ENCODE results near the gene ALG9.

ALG9 gene

DNA sequence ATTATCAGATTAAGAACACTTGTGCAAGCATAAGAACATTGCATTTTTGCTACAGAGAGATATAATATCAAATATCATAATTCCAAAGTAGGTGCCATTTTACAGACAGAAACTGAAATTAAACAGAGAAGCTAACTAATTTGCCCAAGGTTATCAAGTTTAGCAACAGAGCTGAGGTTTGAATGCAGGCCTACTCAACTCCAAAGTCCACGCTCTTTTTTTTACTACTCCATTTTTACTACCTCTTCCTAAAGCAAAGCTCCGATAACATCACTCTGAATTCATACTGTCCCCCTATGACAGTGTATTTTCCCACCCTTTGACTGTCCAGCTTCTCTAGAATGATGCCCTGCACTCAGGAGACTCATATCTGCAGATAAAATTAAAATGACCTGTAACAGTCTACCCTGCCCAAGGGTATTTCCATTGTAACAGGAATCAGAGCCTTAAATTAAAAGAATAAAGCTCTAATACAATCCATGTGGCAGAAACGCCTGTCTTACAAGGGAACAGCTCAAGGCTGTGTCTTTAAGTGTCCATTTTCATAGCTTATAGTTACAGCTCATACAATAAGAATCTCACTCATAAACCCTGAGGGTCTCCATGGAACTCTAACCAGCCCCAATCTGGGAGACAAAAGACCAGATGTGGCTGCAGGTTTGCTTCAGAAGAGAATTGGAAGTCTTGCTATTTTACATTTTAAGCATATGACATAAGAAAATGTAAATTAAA is 36.8 kb downstream of the ALG9 start:
- DNase-seq = peak; percentile 13

DNA sequence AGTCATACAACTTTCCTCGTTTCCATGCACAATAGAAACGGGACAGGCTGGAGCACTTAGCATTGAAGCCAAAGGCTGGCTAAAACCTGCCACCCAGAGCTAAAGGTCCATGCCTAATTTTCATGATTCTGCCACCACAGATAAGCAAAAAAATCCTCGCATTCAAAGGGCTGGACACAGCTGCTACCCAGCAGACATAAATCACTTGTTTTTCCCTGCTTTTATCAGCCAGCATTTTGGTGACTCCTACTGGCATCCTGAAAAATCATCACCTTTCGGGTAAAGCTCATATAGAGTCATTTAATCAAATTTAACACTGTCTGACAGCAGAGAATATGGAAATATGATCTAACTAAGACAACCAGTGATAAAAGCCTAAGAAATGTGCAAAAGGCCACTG is 37.9 kb downstream of the ALG9 start:
- peak; percentile 13 for DNase-seq

DNA sequence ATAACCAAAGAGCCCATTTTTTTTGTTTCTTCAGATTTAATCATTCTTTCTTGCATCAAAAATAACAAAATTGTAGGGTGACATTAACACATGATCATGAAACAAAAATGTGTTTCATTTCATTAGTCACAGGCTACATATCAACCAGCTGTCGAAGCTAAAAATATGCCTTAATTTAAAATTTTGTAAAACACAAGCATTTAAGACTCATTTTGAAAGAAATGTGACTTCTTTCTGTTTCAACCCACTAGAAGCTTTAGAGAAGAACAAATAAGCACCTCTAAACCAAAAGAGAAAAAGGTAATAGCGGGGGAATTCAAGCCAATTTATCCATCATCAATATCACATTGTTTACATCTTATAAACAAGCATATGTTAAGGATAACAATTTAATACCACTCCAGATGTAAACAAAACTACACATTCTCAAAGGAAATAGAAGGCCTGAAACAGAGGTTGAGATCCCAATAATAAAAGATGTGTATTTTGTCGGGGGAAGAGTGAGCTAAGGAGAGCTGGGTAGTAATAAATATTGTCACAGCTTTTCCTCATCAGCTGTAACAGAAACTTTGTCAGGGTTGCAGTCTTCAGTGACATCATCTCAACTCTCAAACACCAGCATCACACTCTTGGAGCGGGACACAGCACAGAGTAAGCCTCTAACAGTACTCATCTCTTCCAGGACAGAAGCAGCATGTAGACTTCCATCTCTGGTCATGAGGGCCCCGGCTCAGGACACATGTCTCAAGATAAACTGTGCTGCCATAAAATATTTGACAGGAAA is 42.0 kb downstream of the ALG9 start:
- DNase-seq = no peak

DNA sequence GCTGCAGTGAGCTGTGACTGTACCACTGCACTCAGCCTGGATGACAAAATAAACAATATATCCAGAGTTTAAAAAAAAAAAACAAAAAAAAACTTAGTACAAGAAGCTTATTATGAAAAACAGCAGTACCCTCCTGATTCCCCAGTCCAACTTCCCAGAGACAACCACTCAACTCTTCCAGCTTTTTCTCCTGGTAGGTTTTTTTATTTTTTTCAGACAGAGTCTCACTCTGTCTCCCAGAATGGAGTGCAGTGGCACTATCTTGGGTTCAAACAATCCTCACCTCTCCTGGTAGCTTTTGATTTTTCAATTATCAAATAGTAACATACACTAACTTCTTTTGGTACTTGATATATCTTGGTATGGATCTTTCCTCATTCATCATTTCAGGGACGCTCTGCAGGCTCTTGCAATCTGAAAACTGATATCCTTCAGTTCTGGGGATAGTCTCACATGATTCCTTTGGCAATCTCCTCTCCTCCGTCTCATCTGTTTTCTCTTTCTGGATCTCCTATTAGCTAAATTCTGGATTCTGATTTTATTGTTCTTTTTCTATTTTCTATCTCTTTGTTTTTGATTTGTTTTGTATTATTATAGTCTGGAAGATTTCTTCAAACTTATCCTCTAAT is 44.9 kb downstream of the ALG9 start:
- DNase-seq = no peak

DNA sequence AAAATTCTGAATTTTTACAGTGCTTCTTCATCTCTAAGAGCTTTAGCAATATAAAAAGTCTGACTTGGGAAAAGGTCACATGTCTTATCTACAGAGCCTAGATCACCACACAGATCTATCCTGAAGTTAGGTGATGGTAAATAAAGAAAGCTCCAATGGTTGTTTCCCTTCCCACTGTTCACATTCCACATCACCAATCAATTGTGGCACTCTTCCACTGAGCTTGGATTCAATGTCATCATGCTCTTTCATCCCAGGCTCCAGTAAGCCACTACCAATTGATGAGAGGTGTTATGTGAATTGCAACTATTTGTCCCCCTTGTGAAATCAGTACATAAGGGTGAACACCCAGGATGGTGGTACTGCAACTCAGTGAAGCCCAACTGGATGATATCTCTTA is 47.8 kb downstream of the ALG9 start:
- no peak for DNase-seq

DNA sequence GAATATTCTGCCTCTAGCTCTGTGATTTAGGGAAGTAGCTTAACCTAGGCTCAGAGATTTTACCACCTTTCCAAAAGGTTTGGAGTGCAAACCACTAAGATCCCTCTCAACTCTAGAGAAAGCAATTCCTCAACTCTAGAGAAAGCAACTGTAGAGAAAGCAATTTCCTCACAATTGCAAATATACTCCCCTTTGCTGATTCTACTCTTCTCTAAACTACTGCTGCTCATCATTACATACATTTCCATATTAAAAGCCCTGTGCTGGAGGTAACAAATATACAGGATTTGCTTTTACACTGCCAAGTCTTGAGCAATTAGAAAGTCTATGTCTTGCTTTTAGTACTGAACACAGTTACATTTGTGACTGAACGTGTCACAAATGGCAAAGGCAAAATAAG is 48.2 kb downstream of the ALG9 start:
- no peak for DNase-seq

DNA sequence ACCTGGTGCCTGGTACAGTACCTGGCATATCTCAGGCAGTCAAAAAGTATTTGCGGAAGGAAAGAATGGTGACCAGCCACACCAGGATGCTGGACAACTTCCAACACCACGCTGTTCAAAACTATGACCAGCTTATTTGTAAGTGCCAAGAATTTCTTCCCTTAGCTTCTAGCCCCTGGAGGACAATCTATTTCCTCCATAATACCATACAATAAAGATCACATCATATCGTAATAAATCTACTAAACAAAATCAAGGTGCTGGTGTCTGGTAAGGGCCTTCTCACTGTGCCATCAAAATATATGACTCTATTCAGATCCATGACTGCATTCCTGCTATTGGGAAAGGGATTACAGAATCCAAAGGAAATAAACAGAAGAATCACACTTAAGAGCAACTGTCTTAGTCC is 51.5 kb downstream of the ALG9 start:
- no peak for DNase-seq

DNA sequence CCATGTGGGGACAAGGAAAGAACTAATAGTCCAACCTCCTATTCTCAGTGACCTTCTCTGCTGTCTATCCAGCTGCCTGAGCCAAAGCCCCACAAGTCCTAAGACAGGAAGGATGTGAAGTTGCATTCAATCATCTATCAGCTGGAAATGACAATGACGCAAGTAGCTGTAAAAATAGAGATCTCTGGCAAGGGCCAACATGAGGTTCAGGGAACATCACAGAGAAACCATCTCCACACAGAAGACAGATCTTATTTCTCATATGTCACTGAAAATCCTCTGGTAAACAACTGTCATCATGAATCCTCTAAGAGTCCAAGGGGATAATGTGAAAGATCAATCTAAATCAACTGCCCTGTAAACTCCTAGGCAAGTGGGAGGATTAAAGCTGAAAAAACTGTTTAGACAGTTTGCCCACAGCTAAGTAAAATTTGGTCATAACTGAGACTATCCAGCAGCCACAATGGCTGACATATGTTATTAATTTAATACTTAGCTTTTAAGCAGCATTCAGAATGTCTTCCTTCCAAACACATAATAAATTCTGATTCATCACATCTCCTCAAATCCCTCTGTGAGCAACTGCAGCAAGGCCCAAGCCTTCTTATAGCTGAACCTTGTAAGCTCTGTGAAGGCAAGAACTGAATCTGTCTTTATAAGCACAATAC is 52.1 kb downstream of the ALG9 start:
- DNase-seq = peak; percentile 93

DNA sequence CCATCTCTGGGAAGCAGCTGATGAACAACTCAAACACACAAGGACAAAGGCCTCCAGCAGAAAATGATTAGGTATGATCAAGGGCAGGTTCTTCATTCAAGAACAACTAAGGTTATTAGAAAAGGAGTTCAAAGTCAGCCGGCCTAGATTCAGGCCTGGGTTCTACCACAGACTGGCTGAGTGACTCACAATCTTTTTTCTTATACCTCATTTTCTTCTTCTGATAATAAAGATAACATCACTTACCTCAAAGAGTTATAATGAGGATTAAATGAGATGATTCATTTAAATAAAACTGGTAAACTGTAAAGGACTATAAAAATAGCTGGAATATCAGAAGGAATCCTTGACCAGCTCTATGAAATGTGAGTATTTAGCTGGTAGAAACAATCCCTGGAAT is 55.9 kb downstream of the ALG9 start:
- DNase-seq = no peak

DNA sequence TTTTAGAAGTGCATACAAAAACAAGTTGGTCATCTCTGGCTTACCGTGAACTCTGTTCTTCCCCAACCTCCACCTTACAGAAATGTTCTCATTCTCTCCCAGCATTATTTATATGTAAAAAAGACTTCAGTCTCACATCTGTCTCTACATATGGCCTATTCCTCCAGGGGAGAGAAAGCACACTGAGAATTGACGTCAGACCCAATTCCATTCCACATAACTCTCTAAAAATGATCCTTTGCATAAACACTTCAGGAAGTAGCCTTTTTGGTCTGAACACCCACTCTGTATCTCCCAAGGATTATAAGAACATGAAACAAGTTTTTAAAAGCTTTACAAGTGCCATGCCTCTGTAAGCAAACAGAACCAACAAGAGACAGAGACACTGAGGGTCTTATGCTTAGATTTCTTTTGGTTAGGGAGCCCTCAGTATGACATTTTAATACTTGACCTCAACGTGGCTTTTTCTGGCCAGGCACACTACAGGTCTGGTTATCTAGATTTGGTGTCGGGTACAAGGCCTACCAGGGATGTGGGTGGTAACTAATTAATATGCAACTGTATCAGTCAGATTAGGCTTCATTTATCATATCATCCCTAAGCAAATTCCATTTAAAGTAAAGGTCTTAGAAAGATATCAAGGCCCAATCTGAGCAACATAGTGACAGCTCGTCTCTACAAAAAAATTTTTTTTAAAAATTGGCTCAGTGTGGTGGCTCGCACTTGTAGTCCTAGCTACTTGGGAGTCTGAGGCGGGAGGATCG is 56.6 kb downstream of the ALG9 start:
- peak; percentile 77 for DNase-seq

DNA sequence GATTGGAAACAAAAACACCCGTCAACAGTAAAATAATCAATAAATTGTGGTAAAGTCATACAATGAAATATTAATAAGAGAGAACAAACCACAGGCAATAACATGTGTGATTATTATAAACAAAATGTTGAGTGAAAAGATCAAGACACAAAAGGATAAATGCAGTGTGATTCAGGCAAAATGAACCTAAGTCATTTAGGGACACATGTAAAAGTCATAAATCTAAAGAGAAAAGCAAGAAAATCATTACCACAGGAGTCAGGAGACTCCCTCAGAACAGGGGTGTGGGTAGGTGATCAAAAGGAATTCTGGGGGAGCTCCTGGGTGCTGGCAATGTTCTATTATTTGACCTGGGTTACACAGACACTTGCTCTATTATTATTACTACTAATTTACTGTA is 57.3 kb downstream of the ALG9 start:
- DNase-seq = no peak

DNA sequence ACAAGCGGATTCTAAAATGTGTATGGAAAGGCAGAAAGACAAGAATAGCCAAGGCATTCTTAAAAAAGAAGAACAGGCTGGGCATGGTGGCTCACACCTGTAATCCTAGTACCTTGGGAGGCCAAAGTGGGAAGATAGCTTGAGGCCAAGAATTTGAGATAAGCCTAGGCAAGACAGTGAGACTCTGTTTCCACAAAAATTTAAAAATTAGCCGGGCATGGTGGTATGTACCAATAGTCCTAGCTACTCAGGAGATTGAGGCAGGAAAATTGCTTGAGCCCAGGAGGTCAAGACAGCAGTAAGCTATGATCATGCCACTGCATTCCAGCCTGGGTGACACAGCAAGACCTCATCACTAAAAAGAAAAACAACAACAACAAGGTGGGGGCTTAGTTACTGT is 59.2 kb downstream of the ALG9 start:
- no peak for DNase-seq

DNA sequence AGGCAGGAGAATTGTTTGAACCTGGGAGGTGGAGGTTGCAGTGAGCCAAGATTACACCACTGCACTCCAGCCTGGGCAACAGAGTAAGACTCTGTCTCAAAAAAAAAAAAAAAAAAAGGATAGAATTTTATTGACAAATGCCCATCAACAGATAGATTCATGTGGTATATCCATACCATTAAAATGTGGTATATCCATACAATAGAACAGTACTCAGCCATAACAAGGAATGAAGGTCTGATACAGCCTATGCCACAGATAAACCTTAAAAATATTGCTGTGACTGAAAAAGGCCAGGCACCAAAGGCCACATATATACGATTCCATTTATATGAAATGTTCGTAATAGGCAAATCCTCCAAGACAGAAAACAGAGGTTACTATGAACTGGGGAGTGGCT is 59.9 kb downstream of the ALG9 start:
- no peak for DNase-seq

DNA sequence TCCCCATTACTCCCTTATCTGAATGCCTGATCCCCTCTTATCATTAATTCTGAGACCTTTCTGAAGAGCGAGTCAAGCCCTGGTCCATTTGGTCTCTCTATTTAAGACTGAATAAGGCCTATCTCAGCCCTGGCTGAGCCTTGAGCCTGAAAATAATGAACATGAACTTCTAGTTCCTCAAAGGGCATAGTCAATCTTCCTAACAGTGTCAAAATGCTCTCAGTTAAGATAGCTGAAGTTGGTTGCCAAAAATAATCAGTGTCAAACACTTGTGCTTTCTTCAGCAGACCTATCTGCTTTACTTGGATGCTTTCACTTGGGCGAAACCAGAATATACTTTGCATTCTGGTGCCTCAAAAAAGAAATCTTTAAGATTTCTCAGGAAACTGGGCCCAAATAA is 62.5 kb downstream of the ALG9 start:
- DNase-seq = no peak

DNA sequence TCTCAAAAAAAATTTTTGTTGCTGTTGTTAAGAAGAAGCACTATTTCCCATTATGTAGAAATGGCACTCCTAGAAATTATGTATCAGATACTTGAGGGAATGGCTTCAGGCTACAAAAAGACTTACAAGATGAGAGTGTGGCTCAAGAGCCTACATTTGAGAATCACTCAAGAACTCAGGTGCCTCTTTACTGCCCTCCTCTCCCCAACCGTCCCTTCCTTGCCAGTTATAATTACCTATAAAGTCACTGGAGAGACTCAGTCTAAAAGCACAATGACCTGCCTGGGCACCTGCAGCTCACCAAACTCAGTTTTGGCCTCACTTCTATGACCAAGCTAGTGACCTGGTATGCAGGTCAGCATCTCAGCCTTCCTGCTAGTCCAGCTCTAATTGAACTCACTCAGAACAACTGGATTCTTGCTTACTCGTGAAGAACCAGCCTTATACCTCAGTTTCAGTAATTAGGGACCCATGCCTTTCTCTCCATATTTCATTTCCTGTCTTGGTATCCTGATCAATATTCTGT is 63.3 kb downstream of the ALG9 start:
- DNase-seq = no peak

DNA sequence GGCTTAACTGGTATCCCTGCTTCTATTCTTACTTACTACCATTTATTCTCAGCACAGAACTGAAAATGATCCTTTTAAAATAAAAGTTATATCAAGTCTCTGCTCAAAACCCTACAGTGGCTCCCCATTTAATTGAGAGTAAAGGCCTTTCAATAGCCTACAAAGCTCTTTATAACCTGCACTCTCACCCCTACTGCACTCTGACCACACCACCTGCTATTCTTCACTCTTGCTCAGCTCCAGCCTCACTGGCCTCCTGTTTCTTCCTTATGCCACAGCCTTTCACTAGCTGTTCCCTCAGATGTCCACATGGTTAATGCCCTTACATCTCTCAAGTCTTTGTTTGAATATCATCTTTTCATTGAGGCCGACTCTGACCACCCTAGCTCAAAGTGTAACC is 64.3 kb downstream of the ALG9 start:
- DNase-seq = no peak

DNA sequence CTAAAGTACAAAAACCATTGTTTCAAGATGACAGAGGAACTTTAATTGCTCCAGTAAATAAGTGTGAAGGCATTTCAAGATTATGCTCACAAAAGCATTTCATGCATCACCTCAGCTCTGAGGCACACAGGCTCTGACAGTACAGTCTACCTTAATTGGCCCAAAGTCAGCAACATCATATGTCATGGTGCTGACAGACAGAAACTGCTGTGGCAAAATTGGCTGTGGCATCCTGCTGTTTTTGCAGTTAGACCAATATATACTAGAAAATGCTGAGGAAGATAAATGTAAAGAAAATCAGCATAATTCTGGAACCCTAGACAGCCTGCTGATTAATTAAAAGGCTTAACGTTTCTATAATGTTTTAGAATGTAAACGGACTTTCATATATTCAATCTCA is 70.2 kb downstream of the ALG9 start:
- no peak for DNase-seq

DNA sequence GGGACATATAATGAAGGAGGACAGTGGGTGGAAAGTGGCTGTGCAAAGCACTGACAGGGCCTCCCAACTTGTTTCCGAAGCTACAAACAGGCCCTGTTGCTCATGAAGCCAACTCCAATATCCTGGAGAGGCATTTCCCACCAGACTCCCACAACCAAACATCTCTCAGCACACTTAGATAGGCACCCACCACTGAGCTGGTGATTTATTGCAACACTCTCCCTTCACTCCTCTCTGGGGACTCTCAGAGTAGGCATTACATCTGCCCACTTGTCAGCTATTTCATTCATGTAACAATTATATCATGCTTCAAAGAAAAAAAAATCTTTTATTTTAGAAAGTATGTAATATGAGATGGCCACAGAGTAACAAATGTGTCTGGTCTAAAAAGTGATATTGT is 73.1 kb downstream of the ALG9 start:
- DNase-seq = no peak

DNA sequence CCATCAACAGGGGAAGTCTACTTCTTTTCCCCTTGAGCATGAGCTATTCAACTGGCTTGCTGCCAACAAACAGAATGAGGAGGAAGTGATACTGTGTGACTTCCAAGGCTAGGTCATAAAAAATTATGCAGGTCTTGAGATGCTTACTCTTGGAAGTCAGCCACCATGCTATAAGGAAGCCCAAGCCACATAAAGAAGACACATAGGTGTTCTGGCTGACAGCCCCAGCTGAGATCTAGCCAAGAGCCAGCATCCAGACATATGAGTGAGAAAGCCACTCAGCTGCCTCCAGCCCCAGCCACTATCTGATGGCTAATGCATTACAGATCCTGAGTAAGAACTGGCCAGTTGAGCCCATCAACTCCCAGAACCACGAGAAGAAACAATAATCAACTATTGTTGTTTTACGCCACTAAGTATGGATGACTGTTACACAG is 74.2 kb downstream of the ALG9 start:
- peak; percentile 27 for DNase-seq

DNA sequence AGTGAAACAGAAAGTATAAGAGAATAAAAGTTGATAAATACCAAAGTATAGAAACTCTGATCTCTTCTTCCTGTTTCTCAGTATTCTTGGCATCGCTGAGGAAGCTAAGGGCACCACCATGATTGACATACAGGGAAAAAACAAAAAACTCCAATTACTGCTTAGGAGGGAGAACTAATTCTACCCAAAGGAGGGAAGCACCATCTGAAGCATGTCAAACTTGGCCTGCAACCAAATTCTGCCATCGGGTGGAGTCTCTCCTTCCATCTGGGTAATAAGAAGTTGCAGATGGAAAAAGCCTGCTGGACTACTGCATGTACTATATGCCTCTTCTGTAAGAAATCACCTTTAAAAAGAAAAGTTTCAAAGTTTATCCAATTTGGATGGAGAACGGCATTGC is 74.7 kb downstream of the ALG9 start:
- DNase-seq = no peak

DNA sequence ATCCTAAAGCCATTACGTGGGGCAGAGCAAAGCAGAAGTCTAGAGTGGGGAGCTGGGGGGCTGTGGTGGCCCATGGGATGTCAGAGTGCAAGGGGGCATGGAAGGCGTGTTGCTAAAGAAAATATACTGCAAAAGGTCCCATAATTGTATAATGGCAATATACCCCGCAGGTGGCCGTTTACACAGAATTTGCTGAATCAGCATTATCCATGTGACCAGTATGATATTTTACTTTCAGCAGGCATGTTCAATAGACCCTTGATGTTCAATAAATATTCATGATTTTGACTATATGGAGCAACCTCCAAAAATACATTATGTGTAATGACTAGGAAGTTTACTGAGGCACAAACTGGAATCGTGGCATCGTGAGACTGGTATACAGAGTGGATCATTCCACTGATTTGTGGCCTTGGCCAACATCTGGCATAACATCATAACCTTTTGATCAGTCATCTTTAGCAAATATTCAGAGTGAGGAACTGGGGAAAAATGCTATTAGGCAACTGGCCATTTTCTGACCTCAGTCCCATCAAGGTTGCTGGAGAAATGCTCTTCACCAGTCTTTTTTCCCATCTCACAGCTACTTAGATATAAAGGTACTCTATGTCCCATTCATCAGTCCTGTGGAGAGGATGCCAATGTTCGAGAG is 75.9 kb downstream of the ALG9 start:
- peak; percentile 60 for DNase-seq

DNA sequence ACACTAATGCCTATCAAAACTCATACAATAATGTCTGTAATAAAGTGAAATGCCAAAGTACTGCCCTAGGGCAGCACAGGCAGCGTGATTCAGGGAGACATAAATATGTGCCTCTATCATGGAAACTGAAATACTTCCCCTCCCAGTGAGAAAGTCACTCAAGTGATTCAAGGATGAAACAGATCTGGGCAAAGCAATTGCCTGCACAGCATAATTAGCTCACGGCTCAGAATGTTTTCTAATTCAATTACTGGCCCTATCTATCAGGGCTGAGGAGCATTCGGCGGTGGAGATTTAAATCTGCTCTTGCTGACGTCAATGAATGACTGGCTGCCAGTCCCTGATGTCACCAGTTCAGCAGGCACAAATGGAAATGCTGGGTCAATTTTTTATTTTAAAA is 77.5 kb downstream of the ALG9 start:
- DNase-seq = peak; percentile 36
